Measurements from ENCODE around the gene LCNL1.

The LCNL1 gene

GRCh38 chr9:136960212-136960937, 22.4 kb upstream of the LCNL1 start:
- DNase-seq, result no peak

GRCh38 chr9:136960938-136961275, 21.9 kb upstream of the LCNL1 start:
- DNase-seq, result no peak

- DNase-seq, result no peak
These were observed 21.3 kb upstream of the LCNL1 start for GRCh38 chr9:136961279-136962065.

GRCh38 chr9:136962163-136962562, 20.6 kb upstream of the LCNL1 start:
- no peak for DNase-seq

GRCh38 chr9:136962701-136963248, 20.0 kb upstream of the LCNL1 start:
- DNase-seq, result no peak

- no peak for DNase-seq
These were observed 19.5 kb upstream of the LCNL1 start for GRCh38 chr9:136963341-136963740.

- DNase-seq, result no peak
These were observed 19.0 kb upstream of the LCNL1 start for GRCh38 chr9:136963751-136964150.

- DNase-seq, result no peak
These were observed 18.6 kb upstream of the LCNL1 start for GRCh38 chr9:136964171-136964689.

- no peak for DNase-seq
These were observed 17.9 kb upstream of the LCNL1 start for GRCh38 chr9:136964833-136965422.

- peak; percentile 72 to 84 (median 81) for DNase-seq
These were observed 16.9 kb upstream of the LCNL1 start for GRCh38 chr9:136965771-136966484.

GRCh38 chr9:136968333-136969127, 14.3 kb upstream of the LCNL1 start:
- no peak for DNase-seq

GRCh38 chr9:136969150-136969549, 13.6 kb upstream of the LCNL1 start:
- no peak for DNase-seq

- no peak for DNase-seq
These were observed 13.0 kb upstream of the LCNL1 start for GRCh38 chr9:136969774-136970173.

GRCh38 chr9:136970361-136970760, 12.4 kb upstream of the LCNL1 start:
- DNase-seq, result no peak

- no peak for DNase-seq
These were observed 11.0 kb upstream of the LCNL1 start for GRCh38 chr9:136971746-136972145.

- no peak for DNase-seq
These were observed 10.5 kb upstream of the LCNL1 start for GRCh38 chr9:136972335-136972734.

- DNase-seq, result no peak
These were observed 10.1 kb upstream of the LCNL1 start for GRCh38 chr9:136972743-136973142.

- no peak for DNase-seq
These were observed 8.9 kb upstream of the LCNL1 start for GRCh38 chr9:136973618-136974617.

GRCh38 chr9:136974817-136975535, 7.8 kb upstream of the LCNL1 start:
- DNase-seq, result peak in 1 of 3 donors; percentile 19

- peak; percentile 26 to 53 (median 35) for DNase-seq
These were observed 7.1 kb upstream of the LCNL1 start for GRCh38 chr9:136975644-136976043.
